ENCODE results near the gene AKT2. TPM values are rescaled to one million over a fixed set of nuclear protein-coding genes. Genes with fewer than 3 reads are reported as not detected.
"Not testable (repeated sequence)": the region's sequence is repeated elsewhere in the genome, so short reads cannot be mapped to it uniquely, and the experiment has no call there.

AKT2 gene
- polyA plus RNA-seq (ENCODE audit: insufficient read length): 187 TPM

DNA sequence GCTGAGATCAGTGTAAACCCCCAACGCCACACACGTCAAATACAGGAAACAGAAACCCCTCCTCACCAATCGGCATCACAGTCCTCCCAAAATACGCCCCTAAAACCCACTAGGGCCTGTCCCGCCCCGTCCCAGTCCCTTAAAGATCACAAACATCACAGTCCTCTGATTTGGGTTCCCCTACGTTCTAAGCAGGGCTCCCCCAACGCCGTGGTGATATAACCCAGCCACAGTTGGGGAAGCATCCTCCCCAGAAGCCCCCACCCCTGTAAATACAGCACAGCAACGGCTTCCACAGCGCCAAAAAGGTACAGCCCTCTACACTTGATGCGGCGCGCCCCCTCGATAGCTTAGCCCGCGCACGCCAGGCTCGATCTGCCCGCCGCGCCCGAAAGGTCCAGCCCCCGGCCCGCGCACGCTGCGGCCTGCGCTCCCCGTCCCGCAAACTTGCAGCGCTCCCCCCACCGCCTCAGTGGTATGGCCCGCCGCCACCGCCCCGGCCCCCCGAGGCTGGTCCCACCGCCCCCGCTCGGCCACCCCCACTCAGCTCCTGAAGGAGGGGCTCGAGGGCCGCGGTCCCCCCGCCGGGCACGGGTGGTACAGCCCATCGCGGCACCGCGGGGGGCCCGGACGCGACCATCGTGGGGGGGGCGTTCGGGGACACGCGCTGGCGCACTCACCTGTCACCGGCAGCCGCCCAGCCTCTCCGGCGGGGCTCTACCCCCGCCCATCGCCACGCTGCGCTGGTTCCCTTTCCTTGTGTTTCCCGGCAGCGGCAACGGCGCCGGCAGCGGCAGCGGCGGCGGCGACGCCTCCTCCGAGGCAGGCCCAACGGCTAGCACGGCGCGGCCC is at the start of gene AKT2:
TSS of gene AKT2 (minus strand) at position 845 of the 852 bp plus-strand sequence. CDS start 20,078 bp downstream, outside the sequence.
- DNase-seq (ENCODE audit: low read depth): no peak

DNA sequence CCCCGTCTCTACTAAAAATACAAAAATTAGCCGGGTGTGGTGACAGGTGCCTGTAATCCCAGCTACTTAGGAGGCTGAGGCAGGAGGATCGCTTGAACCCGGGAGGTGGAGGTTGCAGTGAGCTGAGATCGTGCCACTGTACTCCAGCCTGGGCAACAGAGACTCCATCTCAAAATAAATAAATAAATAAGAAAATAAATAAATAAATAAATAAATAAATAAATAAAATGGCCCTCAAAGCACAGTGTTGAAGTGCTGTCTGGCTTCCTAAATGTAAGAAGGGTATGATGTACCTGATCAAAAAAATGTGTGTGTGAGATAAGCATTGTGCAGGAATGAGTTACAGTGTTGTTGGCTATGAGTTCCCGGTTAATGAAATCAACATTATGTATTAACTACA is 47.9 kb upstream of the AKT2 start:
- not testable (repeated sequence) for DNase-seq (ENCODE audit: low read depth)

- DNase-seq (ENCODE audit: low read depth): no peak
These were observed 47.5 kb upstream of the AKT2 start for GRCh38 chr19:40332669-40333068.

DNA sequence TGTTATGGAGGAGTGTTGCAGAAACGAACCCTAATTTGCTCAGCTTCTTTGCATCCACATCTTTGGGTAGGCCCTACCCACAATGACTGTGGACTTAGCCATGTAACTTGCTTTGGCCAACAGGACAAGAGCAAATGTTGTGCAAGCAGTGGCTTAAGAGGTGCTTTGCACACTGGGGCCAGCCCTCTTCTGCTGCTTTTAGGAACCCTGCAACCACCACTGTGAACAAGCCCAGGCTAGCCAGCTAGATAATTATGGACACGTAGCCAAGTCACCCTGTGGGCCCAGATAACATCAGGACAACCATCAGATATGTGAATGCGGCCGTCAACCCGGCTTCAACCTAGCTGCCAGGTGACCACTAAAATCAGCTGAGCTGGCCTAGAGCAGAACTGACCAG is 45.9 kb upstream of the AKT2 start:
- no peak for DNase-seq (ENCODE audit: low read depth)

GRCh38 chr19:40326201-40326600 is 41.1 kb upstream of the AKT2 start:
- no peak for DNase-seq (ENCODE audit: low read depth)

GRCh38 chr19:40323705-40324104 is 38.6 kb upstream of the AKT2 start:
- DNase-seq (ENCODE audit: low read depth): no peak

DNA sequence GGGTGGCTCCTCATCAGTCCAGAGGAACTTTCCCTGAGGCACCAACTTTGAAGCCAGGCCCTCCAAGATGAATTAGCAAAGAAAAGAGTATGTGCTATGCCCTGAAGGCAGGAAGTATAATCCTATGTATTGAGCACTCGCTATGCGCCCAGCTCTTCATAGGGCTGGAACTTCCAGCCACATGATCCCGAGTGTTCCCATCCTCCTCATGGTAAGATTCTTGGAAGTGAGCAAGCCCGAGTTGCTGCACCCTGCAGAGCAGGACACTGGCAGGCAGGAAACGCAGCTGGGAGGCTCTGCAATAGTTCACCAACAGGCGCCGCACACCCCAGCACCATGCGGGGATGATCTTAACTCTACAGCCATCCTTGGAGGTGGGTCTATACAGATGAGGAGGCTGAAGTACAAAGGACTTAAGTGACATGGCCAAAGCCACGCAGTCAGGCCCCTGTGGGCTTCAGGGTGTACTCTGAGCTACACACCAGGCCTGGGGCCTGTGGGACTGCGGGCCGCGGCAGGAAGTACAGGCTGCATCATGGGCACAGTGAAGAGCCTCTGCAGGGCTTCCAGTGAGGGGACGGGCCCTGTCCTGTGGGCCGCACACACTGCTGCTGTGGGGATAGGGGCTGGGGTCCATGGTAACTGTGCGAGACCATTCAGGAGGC is 37.9 kb upstream of the AKT2 start:
- no peak for DNase-seq (ENCODE audit: low read depth)

DNA sequence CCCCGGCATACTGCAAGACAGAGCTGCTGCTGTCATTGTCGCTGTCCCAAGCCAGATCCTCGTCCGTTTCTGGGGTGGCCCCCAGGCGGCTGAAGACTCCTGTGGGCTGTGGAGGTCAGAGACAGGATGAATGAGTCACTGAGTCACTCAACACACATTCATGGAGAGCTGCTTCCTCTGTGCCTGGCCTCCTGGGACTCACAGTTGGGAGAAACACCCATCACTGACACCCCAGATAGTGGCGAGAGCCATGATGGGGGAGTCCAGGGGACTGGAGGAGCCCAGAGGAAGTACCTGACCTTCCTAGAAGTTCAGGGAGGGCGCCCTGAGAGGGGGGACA is 37.1 kb upstream of the AKT2 start:
- no peak for DNase-seq (ENCODE audit: low read depth)

- no peak for DNase-seq (ENCODE audit: low read depth)
These were observed 36.6 kb upstream of the AKT2 start for GRCh38 chr19:40321566-40322270.

DNA sequence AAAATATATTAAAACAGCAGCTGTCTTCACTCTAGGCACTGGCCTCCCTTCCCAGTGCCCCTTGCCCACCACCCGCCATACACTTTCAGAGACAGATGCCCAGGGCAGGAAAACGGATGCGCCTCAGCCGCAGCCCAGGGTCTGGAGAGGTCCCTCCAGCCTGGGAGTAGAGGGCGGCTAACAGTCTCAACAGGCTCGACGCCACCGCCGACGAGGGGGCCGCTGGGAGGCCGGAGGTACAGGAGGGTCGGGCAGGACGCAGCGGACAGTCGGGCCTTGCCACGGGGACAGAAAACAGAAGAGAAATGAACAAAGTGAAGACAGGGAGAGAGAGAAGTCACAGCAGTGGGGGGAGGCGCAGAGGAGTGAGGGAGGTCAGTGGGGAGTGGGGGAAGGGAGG is 35.9 kb upstream of the AKT2 start:
- no peak for DNase-seq (ENCODE audit: low read depth)

GRCh38 chr19:40320558-40320935 is 35.4 kb upstream of the AKT2 start:
- no peak for DNase-seq (ENCODE audit: low read depth)

DNA sequence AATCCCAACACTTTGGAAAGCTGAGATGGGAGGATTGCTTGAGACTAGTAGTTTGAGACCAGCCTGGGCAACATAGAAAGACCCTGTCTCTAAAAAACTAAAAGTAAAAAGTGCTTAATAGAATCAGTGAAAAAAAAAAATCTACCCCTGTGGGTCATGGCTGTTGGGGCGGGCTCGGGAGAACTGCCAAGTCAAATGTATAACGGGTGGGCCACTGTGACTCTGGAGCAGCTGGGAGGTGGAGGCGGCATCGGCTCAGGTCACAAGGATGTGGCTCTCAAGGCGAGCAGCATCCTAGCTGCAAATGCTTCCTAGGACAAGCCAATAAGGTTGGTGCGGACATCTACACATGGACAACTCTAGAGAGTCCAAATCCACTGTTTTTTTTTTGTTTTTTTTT is 32.2 kb upstream of the AKT2 start:
- no peak for DNase-seq (ENCODE audit: low read depth)

DNA sequence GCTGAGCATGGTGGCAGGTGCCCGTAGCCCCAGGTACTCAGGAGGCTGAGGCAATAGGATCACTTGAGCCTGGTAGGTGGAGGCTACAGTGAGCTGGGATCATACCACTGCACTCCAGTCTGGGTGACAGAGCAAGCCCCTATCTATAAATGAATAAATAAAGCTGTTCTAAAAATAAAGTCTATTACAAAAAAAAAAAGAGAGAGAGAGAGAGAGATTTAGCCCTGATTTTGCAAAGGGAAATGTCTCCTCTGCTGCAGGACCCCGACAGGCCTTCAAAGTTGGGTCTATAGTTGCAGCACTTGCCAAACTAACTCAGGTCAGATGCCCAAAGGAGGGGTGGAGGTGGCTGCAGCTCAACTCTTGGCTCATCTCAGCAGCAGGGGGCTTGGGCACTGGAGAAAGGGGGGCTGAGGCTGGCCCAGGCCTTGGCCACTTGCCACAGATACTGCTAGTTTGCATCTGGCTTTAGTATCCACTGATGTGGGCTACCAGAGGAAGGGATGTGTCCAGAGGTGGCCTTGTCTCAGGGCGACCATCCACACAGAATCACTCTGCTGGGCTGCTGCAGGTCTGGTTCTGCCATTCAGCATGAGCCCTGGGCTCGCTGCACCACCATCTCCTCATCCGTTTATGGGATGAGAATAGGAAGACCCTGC is 30.8 kb upstream of the AKT2 start:
- no peak for DNase-seq (ENCODE audit: low read depth)

DNA sequence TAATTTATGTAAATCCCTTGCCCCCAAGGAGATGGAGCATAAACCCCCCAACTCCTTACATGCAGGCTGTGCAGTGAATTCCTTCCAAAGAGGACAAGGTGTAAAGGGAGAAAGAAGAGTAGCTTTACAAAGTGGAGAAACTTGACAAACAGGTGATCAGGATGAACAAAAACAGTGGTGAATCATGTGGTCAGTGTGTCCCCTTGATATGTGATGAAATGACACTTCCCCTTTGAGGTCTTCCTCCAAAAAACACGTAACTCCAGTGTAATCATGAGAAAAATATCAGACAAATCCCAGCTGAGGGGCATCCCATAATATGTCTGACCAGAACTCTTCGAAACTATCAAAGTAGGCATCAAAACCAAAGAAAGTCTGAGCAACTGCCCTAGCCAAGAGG is 29.5 kb upstream of the AKT2 start:
- DNase-seq (ENCODE audit: low read depth): no peak

- DNase-seq (ENCODE audit: low read depth): no peak
These were observed 28.3 kb upstream of the AKT2 start for GRCh38 chr19:40313229-40313983.

- DNase-seq (ENCODE audit: low read depth): no peak
These were observed 27.4 kb upstream of the AKT2 start for GRCh38 chr19:40312533-40312932.

DNA sequence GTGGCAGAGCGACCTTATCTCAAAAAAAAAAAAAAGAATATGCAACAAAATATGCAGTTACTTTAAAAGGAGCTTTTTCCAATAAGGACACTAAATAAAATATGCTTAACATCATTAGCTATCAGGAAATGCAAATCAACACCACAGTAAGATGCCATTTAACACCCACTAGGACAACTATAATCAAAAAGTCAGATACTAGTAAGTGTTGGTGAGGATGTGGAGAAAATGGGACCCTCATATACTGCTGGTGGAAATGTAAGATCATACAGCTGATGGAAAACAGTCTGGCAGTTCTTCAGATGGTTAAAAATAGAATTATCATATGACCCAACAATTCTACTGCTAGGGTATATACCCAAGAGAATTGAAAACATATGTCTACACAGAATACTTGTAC is 24.5 kb upstream of the AKT2 start:
- no peak for DNase-seq (ENCODE audit: low read depth)

GRCh38 chr19:40305403-40305802 is 20.3 kb upstream of the AKT2 start:
- DNase-seq (ENCODE audit: low read depth): peak; percentile 73

DNA sequence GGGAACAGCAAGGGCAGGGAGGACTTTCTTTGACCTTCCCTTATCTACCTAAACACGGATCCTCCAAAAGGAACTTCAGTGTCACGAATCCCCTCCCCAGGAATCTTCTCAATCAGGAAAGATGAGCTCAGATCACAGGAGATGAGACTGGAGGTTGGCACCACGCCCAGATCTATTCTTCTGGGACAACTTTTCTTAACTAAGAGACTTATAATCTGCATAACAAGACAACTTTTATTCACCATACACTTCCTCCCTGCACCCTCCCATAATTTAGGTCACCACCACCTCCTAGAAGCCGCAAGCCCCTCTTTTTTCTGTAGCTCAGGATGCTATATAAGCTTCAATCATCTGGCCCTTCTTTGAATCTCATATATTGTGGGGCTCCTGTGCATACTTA is 19.2 kb upstream of the AKT2 start:
- DNase-seq (ENCODE audit: low read depth): no peak

DNA sequence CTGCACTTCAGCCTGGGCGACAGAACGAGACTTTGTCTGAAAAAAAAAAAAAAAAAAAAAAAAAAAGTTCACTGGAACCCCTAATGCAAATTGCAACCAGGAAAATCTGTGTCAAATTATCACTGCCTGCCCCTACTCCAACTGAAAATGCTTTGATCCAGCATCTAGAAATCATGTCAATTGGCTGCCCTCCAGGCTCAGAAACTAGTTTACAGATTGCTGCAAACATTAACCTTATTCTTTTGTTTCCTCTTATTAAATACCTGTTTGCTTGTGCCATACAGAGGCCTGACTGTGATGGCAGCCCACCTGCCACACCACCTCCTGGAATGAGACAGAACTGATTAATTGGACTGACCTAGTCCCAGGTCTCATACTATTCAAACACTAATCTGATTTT is 18.6 kb upstream of the AKT2 start:
- DNase-seq (ENCODE audit: low read depth): no peak

- DNase-seq (ENCODE audit: low read depth): no peak
These were observed 17.3 kb upstream of the AKT2 start for GRCh38 chr19:40302224-40303011.

Data from forelimb muscle (tissue), 1 donor.